HL-60 (cell line): ENCODE measurements around the gene GTPBP3.
A peak's percentile ranks its signal among the peaks of the same experiment; 100 is the strongest.

ENCODE experiments used
- DNase-seq, 2 experiments: peaks; one replicate each; pipeline ENCODE4 v3.0.0-alpha.2; 2010 to 2020; ENCODE audit warnings: low read depth in 1 of 2, low spot score in 1 of 2
- H3K27ac ChIP-seq: fragments of 250-450 bp; sonication (Bioruptor Pico); replicated peaks from 2 replicates; pipeline ENCODE4 v1.5.1; 2020; ENCODE audit warnings: mild to moderate bottlenecking, moderate library complexity
- H3K27me3 ChIP-seq: fragments of 250-450 bp; sonication (Bioruptor Pico); 2 replicates; pipeline ENCODE4 v1.5.1; 2021; ENCODE audit warnings: mild to moderate bottlenecking, moderate library complexity; ENCODE audit not compliant: insufficient read depth, poor library complexity, severe bottlenecking
- H3K4me3 ChIP-seq: replicated peaks from 2 replicates; pipeline ENCODE4 v1.5.1; 2011; ENCODE audit warnings: mild to moderate bottlenecking, control low read depth, low read length; ENCODE audit not compliant: insufficient read depth
- GABPA ChIP-seq: IDR thresholded peaks from 2 replicates; pipeline ENCODE4 v1.6.1; 2012; ENCODE audit warnings: low read depth
- POLR2AphosphoS5 ChIP-seq: IDR thresholded peaks from 2 replicates; pipeline ENCODE4 v1.6.1; 2012; ENCODE audit warnings: low read depth
- SPI1 ChIP-seq: IDR thresholded peaks from 2 replicates; pipeline ENCODE4 v1.6.1; 2012; ENCODE audit warnings: low read depth, mild to moderate bottlenecking, borderline replicate concordance
- TF ChIP-seq, protein P1 (sequence below): IDR thresholded peaks from one replicate; pipeline ENCODE4 v1.5.1; 2011; ENCODE audit warnings: low read length, control low read depth, inconsistent platforms; ENCODE audit not compliant: insufficient read depth
- TF ChIP-seq, protein P2 (sequence below): IDR thresholded peaks from 2 replicates; pipeline ENCODE4 v1.6.1; 2012; ENCODE audit warnings: low read depth; ENCODE audit not compliant: insufficient replicate concordance

The GTPBP3 gene

DNA sequence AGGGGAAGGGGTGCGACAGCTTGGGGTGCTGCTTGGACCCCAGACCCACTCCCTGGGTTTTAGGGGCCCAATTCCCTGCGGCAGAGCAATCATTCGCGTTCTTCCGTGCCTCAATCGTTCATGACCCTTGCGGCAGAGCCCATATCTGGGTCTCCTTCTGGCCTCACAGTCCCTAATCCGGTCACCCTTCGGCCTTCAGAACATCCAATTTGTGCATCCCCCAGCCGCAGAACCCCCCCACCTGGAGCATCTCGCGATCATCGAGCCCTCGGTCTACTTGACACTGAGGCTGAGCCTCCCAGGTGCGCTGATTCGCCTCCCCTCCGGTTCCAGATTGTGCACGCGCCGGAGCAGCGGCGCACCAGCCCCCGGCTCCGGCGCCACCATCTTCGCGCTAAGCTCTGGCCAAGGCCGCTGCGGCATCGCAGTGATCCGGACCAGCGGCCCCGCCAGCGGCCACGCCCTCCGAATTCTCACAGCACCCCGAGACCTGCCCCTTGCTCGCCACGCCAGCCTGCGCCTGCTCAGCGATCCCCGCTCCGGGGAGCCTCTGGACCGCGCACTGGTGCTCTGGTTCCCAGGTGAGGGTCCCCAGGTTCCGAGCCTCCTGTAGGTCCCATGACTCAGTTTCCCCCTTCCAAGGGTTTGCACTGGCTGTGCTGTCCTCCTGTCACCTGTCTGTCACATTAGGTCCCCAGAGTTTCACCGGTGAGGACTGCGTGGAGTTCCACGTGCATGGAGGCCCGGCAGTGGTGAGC, 501 bp downstream of the GTPBP3 start:
- no peak for TF ChIP-seq GABPA
- TF ChIP-seq POLR2AphosphoS5, result no peak
- TF ChIP-seq SPI1, result no peak
- TF ChIP-seq, protein P1, sequence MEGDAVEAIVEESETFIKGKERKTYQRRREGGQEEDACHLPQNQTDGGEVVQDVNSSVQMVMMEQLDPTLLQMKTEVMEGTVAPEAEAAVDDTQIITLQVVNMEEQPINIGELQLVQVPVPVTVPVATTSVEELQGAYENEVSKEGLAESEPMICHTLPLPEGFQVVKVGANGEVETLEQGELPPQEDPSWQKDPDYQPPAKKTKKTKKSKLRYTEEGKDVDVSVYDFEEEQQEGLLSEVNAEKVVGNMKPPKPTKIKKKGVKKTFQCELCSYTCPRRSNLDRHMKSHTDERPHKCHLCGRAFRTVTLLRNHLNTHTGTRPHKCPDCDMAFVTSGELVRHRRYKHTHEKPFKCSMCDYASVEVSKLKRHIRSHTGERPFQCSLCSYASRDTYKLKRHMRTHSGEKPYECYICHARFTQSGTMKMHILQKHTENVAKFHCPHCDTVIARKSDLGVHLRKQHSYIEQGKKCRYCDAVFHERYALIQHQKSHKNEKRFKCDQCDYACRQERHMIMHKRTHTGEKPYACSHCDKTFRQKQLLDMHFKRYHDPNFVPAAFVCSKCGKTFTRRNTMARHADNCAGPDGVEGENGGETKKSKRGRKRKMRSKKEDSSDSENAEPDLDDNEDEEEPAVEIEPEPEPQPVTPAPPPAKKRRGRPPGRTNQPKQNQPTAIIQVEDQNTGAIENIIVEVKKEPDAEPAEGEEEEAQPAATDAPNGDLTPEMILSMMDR, result no peak
- TF ChIP-seq, protein P2, sequence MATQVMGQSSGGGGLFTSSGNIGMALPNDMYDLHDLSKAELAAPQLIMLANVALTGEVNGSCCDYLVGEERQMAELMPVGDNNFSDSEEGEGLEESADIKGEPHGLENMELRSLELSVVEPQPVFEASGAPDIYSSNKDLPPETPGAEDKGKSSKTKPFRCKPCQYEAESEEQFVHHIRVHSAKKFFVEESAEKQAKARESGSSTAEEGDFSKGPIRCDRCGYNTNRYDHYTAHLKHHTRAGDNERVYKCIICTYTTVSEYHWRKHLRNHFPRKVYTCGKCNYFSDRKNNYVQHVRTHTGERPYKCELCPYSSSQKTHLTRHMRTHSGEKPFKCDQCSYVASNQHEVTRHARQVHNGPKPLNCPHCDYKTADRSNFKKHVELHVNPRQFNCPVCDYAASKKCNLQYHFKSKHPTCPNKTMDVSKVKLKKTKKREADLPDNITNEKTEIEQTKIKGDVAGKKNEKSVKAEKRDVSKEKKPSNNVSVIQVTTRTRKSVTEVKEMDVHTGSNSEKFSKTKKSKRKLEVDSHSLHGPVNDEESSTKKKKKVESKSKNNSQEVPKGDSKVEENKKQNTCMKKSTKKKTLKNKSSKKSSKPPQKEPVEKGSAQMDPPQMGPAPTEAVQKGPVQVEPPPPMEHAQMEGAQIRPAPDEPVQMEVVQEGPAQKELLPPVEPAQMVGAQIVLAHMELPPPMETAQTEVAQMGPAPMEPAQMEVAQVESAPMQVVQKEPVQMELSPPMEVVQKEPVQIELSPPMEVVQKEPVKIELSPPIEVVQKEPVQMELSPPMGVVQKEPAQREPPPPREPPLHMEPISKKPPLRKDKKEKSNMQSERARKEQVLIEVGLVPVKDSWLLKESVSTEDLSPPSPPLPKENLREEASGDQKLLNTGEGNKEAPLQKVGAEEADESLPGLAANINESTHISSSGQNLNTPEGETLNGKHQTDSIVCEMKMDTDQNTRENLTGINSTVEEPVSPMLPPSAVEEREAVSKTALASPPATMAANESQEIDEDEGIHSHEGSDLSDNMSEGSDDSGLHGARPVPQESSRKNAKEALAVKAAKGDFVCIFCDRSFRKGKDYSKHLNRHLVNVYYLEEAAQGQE, result no peak
- Histone ChIP-seq H3K27me3 (no peaks in the 10 kb centered on the region), H3K4me3 (peak overlapping the region; percentile 70), H3K27ac (peak overlapping the region; percentile 83)
- peak; percentile 39 to 67 for DNase-seq

DNA sequence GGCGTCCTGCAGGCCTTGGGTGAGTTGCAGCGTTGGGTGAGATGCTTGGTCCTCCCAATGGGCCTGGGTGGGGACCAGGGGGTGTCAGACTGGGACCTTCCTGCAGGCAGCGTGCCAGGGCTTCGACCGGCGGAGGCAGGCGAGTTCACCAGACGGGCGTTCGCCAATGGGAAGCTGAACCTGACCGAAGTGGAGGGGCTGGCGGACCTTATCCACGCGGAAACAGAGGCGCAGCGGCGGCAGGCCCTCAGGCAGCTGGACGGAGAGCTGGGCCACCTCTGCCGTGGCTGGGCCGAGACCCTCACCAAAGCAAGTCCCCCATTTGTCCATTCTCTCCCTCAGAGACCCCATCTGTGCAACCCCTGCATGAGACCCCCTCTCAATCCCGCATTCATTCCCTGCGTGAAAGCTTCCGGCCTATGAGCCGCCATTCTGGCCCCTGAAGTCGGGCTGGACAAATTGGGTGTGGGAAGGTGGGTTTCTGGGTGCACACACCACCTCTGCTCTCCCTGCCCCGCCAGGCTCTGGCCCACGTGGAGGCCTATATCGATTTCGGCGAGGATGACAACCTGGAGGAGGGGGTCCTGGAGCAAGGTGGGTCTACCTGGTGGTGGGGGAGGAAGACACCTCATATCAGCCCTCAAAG, 1.2 kb downstream of the GTPBP3 start:
- Histone ChIP-seq H3K27ac (no peak overlapping the region; the same call in 1 of the 2 replicates), H3K27me3 (no peaks in the 10 kb centered on the region), H3K4me3 (peak overlapping the region; percentile 70)
- DNase-seq, result no peak
- TF ChIP-seq GABPA, result no peak
- no peak for TF ChIP-seq POLR2AphosphoS5
- TF ChIP-seq, protein P2, result no peak
- TF ChIP-seq, protein P1, result no peak
- TF ChIP-seq SPI1, result no peak

DNA sequence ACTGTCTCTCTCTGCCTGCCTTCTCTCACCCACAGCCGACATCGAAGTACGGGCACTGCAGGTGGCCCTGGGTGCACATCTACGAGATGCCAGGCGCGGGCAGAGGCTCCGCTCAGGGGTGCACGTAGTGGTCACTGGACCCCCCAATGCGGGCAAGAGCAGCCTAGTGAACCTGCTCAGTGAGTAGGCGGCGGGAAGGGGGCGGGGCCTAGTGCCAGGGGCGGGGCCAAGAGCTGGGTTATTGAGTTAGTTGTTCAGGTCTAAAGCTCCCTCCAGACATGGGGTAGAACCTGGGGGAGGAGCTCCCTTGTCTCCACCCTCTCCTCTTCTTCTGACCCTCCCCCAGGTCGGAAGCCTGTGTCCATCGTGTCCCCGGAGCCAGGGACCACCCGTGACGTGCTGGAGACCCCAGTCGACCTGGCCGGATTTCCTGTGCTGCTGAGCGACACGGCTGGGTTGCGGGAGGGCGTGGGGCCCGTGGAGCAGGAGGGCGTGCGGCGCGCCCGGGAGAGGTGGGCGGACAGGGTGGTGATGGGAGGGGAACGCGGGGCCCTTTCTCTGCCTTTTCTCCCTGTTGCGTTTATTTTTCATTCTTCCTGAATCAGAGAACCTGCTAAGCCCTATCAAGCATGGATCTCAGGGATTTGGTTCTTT, 1.9 kb downstream of the GTPBP3 start:
- Histone ChIP-seq H3K27ac (no peak overlapping the region), H3K27me3 (no peaks in the 10 kb centered on the region), H3K4me3 (no peak overlapping the region)
- no peak for DNase-seq
- no peak for TF ChIP-seq POLR2AphosphoS5
- TF ChIP-seq SPI1, result no peak
- TF ChIP-seq, protein P2, result no peak
- TF ChIP-seq, protein P1, result no peak
